SK-N-SH (cell line): ENCODE results near the gene SLC30A10. TPM values are rescaled to one million over a fixed set of nuclear protein-coding genes. Genes with fewer than 3 reads are reported as not detected.
"Not testable (repeated sequence)": the region's sequence is repeated elsewhere in the genome, so short reads cannot be mapped to it uniquely, and the experiment has no call there.

Source experiments
- CTCF ChIA-PET: fragments of 300-600, 350-600 bp; formaldehyde crosslinking; extraction: SDS; loops from one replicate; lab custom pipeline; 2021; lab: Yijun Ruan, JAX
- POLR2A ChIA-PET: fragments of 350-600 bp; sonication (Branson Sonifier 250); formaldehyde crosslinking; extraction: SDS; loops from one replicate; lab custom pipeline; 2020; ENCODE audit warnings: antibody characterized with exemption, inconsistent platforms; lab: Yijun Ruan, JAX
- DNase-seq: peaks from one replicate; pipeline ENCODE4 v3.0.0; 2012
- H2AFZ ChIP-seq: fragments of 200-600 bp; sonication (generic); 2 replicates; pipeline ENCODE4 v1.8.1; 2016; ENCODE audit warnings: antibody characterized with exemption, mild to moderate bottlenecking, low read depth
- H3F3A ChIP-seq: fragments of 200-600 bp; sonication (generic); replicated peaks from 2 replicates; pipeline ENCODE3; 2016; ENCODE audit warnings: antibody characterized with exemption, mild to moderate bottlenecking; ENCODE audit not compliant: insufficient read depth
- H3K27ac ChIP-seq, 2 experiments: fragments of 200-500 bp in 1 of 2; fragments of 200-600 bp in 1 of 2; sonication (Bioruptor generic) in 1 of 2; sonication (generic), shearing (Covaris generic) in 1 of 2; 2 replicates each; pipeline versions ENCODE4 v1.5.1 to v1.6.1; 2014 to 2016; ENCODE audit warnings: low read depth in 2 of 2, inconsistent platforms in 1 of 2, low read length in 1 of 2, mild to moderate bottlenecking in 1 of 2, mixed read lengths in 1 of 2
- H3K27me3 ChIP-seq: fragments of 200-600 bp; sonication (generic), shearing (Covaris generic); 2 replicates; pipeline ENCODE4 v1.6.1; 2016; ENCODE audit warnings: mixed run types; ENCODE audit not compliant: insufficient read depth
- H3K36me3 ChIP-seq, 2 experiments: fragments of 200-500 bp in 1 of 2; fragments of 200-600 bp in 1 of 2; sonication (Bioruptor generic) in 1 of 2; sonication (generic) in 1 of 2; replicated peaks in 1 of 2; 2 replicates each; pipeline versions ENCODE3 to v1.5.1; 2014 to 2016; ENCODE audit warnings: low read length in 1 of 2, mild to moderate bottlenecking in 1 of 2; ENCODE audit not compliant: insufficient read depth in 2 of 2, control insufficient read depth in 1 of 2
- H3K4me1 ChIP-seq, 2 experiments: fragments of 200-500 bp in 1 of 2; fragments of 200-600 bp in 1 of 2; sonication (Bioruptor generic) in 1 of 2; sonication (generic), shearing (Covaris generic) in 1 of 2; 2 replicates each; pipeline versions ENCODE4 v1.5.1 to v1.6.1; 2014 to 2016; ENCODE audit warnings: low read depth in 1 of 2, low read length in 1 of 2, mixed run types in 1 of 2; ENCODE audit not compliant: insufficient read depth in 2 of 2, control insufficient read depth in 1 of 2
- H3K4me2 ChIP-seq: fragments of 200-600 bp; sonication (generic), shearing (Covaris generic); 2 replicates; pipeline ENCODE4 v1.6.1; 2017; ENCODE audit warnings: mixed run types
- H3K4me3 ChIP-seq, 2 experiments: fragments of 200-500 bp in 1 of 2; fragments of 200-600 bp in 1 of 2; sonication (Bioruptor generic) in 1 of 2; sonication (generic), shearing (Covaris generic) in 1 of 2; 2 replicates each; pipeline versions ENCODE4 v1.5.1 to v1.8.1; 2014 to 2016; ENCODE audit warnings: low read depth in 2 of 2, inconsistent platforms in 1 of 2, low read length in 1 of 2, mild to moderate bottlenecking in 1 of 2, mixed read lengths in 1 of 2, moderate library complexity in 1 of 2
- H3K79me2 ChIP-seq: fragments of 200-600 bp; sonication (generic); 2 replicates; pipeline ENCODE4 v1.8.1; 2017; ENCODE audit warnings: mild to moderate bottlenecking; ENCODE audit not compliant: insufficient read depth
- H3K9ac ChIP-seq: fragments of 200-600 bp; sonication (generic); 2 replicates; pipeline ENCODE4 v1.6.1; 2017; ENCODE audit warnings: mixed run types
- H3K9me2 ChIP-seq: fragments of 200-600 bp; sonication (generic); 2 replicates; pipeline ENCODE4 v1.6.1; 2017; ENCODE audit warnings: mixed run types
- H3K9me3 ChIP-seq: fragments of 200-600 bp; sonication (generic); 2 replicates; pipeline ENCODE4 v1.6.1; 2017; ENCODE audit warnings: mixed run types, mild to moderate bottlenecking, moderate library complexity
- H4K20me1 ChIP-seq: fragments of 200-600 bp; sonication (generic); 2 replicates; pipeline ENCODE4 v1.6.1; 2017; ENCODE audit warnings: mild to moderate bottlenecking, mixed run types; ENCODE audit not compliant: insufficient read depth
- CTCF ChIP-seq: fragments of 200-600 bp; sonication (generic); IDR thresholded peaks from 2 replicates; pipeline ENCODE4 v1.6.1; 2017; ENCODE audit warnings: antibody characterized with exemption, mild to moderate bottlenecking, moderate library complexity
- EP300 ChIP-seq, 2 experiments: IDR thresholded peaks; 2 replicates each; pipeline versions ENCODE4 v1.4.0 to v1.6.1; 2012; ENCODE audit warnings: borderline replicate concordance in 1 of 2, low read depth in 1 of 2, low read length in 1 of 2
- IRF3 ChIP-seq: fragments of 150-350 bp; IDR thresholded peaks from 2 replicates; pipeline ENCODE4 v1.6.1; 2016; ENCODE audit warnings: mild to moderate bottlenecking, low read depth, low read length
- MAX ChIP-seq: IDR thresholded peaks from 2 replicates; pipeline ENCODE4 v1.4.0; 2012; ENCODE audit warnings: low read depth
- MEF2A ChIP-seq: IDR thresholded peaks from 2 replicates; pipeline ENCODE4 v1.4.0; 2012; ENCODE audit warnings: low read depth, borderline replicate concordance
- MXI1 ChIP-seq: IDR thresholded peaks from 2 replicates; pipeline ENCODE4 v1.6.1; 2012; ENCODE audit warnings: mild to moderate bottlenecking, low read depth, low read length, improper control_type of control experiment
- RFX5 ChIP-seq: IDR thresholded peaks from 2 replicates; pipeline ENCODE4 v1.6.1; 2012; ENCODE audit warnings: mild to moderate bottlenecking, improper control_type of control experiment, low read length
- SMC3 ChIP-seq: IDR thresholded peaks from 2 replicates; pipeline ENCODE4 v1.6.1; 2012; ENCODE audit warnings: low read depth, low read length, improper control_type of control experiment
- WGBS: methylation state at CpG from one replicate; pipeline ENCODE4 v1.1.6; 2017; ENCODE audit warnings: low lambda C conversion rate; 5-methylcytosine and 5-hydroxymethylcytosine counted together
- polyA plus RNA-seq, 3 experiments: library from polyadenylated mRNA; depleted of rRNA; stranded (reverse); fragments of >200 nt; gene quantifications; 2 replicates each; pipeline ENCODE4 v1.2.3, GENCODE V29; 2012

The SLC30A10 gene
- polyA plus RNA-seq, 1 of the 3 experiments (the other 2 are of a cell fraction), result 0.02 TPM

GRCh38 chr1:219875860-219876259 is 52.5 kb downstream of the SLC30A10 start:
- H3K36me3 ChIP-seq, result no peaks in the 10 kb centered on the region
- 40% methylated on average over 3 of the region's 3 CpGs for WGBS
- POLR2A ChIA-PET, result no interaction called here
- no peaks in the 10 kb centered on the region for H3K79me2 ChIP-seq
- no peaks in the 10 kb centered on the region for H3K9me2 ChIP-seq
- H3K9ac ChIP-seq, result no peak overlapping the region
- no peaks in the 10 kb centered on the region for H4K20me1 ChIP-seq
- no peaks in the 10 kb centered on the region; a peak in 1 of 4 replicates for H3K4me1 ChIP-seq
- H3K4me2 ChIP-seq, result no peak overlapping the region
- no peak for DNase-seq
- H3K27me3 ChIP-seq, result no peaks in the 10 kb centered on the region; the same call in 1 of the 2 replicates
- TF ChIP-seq SMC3, result no peak
- no peak for TF ChIP-seq IRF3
- no peak for TF ChIP-seq CTCF
- TF ChIP-seq MAX, result no peak
- TF ChIP-seq MEF2A, result no peak
- no peak for TF ChIP-seq RFX5
- TF ChIP-seq EP300 (IDR thresholded peaks at IDR 0.05; ENCODE audit: borderline replicate concordance in 1 of 2, low read depth in 1 of 2, low read length in 1 of 2), result no peak
- no peak for TF ChIP-seq MXI1
- no peak overlapping the region for H2AFZ ChIP-seq
- no peaks in the 10 kb centered on the region for H3F3A ChIP-seq
- H3K27ac ChIP-seq, result no peak overlapping the region
- CTCF ChIA-PET, result no interaction called here
- H3K4me3 ChIP-seq, result no peak overlapping the region
- H3K9me3 ChIP-seq, result no peaks in the 10 kb centered on the region

- H3K9me3 ChIP-seq, H3K4me2 ChIP-seq, H3K9ac ChIP-seq, H3K9me2 ChIP-seq, CTCF ChIA-PET, H3K27me3 ChIP-seq, H3K4me1 ChIP-seq, H3K36me3 ChIP-seq, H4K20me1 ChIP-seq, H3F3A ChIP-seq, H2AFZ ChIP-seq, H3K4me3 ChIP-seq, POLR2A ChIA-PET, H3K79me2 ChIP-seq, DNase-seq: not testable (repeated sequence)
- H3K27ac ChIP-seq, result peak overlapping the region in 1 of 2 experiments; percentile 82; a peak in 2 of 4 replicates
- WGBS, result 20% methylated on average over 1 of the region's 1 CpG
Measured at GRCh38 chr1:219872538-219872937, 55.8 kb downstream of the SLC30A10 start.
